Measurements from ENCODE around the gene CYP2A7. TPM values are rescaled to one million over a fixed set of nuclear protein-coding genes. Genes with fewer than 3 reads are reported as not detected.
"Not testable (repeated sequence)": the region's sequence is repeated elsewhere in the genome, so short reads cannot be mapped to it uniquely, and the experiment has no call there.

CYP2A7 gene
- total RNA-seq, 1 donor: not detected

DNA sequence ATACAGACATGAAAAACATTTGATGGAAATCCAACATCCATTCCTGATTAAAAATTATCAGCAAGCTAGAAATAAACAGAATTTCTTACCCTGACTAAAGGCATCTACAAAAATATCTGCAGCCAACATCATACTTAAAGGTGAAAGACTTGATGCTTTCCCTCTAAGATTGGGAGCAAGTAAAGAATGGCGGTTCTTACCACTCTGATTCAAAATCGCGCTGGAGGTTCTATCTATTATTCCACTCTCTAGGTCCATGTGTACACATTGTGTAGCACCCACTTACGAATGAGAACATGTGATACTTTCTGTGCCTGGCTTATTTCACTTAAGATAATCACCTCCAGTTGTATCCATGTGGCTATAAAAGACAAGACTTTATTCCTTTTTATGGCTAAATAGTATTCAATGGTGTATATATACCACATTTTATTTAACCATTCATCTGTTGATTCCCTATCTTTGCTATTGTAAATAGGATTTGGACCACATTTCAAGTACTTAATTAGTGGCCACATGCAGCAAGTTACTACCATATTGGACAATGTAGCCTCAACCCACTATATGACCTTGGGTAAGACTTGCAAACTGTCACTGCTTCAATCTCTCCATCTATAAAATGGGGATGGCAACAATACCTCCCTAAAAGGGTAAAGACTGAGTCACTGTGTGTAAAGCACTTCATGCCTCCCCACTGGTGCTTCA is 38.4 kb upstream of the CYP2A7 start:
- TF ChIP-seq, protein P1, sequence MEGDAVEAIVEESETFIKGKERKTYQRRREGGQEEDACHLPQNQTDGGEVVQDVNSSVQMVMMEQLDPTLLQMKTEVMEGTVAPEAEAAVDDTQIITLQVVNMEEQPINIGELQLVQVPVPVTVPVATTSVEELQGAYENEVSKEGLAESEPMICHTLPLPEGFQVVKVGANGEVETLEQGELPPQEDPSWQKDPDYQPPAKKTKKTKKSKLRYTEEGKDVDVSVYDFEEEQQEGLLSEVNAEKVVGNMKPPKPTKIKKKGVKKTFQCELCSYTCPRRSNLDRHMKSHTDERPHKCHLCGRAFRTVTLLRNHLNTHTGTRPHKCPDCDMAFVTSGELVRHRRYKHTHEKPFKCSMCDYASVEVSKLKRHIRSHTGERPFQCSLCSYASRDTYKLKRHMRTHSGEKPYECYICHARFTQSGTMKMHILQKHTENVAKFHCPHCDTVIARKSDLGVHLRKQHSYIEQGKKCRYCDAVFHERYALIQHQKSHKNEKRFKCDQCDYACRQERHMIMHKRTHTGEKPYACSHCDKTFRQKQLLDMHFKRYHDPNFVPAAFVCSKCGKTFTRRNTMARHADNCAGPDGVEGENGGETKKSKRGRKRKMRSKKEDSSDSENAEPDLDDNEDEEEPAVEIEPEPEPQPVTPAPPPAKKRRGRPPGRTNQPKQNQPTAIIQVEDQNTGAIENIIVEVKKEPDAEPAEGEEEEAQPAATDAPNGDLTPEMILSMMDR (IDR thresholded peaks at IDR 0.05; ENCODE audit: insufficient read depth, low read depth, low read length): no peak
- DNase-seq (ENCODE audit: low read depth): no peak
- no peak overlapping the region for H3K4me3 ChIP-seq (ENCODE audit: low read depth, low read length)

DNA sequence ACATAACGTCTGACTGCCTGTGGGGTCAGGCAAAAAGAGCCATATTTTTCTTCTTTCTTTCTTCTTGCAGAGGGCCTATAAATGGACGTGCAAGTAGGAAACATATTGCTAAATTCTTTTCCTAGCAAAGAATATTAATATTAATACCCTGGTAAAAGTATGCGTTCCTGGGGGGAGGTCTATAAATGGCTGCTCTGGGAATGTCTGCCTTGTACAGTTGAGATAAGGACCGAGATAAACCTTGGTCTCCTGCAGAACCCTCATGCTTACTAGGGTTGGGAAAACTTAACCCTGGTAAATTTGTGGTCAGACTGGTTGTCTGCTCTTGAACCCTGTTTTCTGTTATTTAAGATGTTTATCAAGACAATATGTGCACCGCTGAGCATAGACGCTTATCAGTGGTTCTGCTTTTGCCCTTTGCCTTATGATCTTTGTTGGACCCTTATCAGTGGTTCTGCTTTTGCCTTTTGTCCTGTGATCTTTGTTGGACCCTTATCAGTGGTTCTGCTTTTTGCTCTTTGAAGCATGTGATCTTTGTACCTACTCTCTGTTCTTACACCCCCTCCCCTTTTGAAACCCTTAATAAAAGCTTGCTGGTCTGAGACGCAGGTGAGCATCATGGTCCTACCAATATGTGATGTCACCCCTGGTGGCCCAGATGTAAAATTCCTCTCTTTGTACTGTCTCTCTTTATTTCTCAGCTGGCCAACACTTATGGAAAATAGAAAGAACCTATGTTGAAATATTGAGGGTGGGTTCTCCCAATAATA is 37.7 kb upstream of the CYP2A7 start:
- not testable (repeated sequence) for H3K4me3 ChIP-seq (ENCODE audit: low read depth, low read length); DNase-seq (ENCODE audit: low read depth)

DNA sequence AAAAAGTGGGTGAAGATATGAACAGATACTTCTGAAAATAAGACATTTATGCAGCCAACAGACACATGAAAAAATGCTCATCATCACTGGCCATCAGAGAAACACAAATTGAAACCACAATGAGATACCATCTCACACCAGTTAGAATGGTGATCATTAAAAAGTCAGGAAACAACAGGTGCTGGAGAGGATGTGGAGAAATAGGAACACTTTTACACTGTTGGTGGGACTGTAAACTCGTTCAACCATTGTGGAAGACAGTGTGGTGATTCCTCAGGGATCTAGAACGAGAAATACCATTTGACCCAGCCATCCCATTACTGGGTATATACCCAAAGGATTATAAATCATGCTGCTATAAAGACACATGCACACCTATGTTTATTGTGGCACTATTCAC is 36.3 kb upstream of the CYP2A7 start:
- DNase-seq (ENCODE audit: low read depth); H3K4me3 ChIP-seq (ENCODE audit: low read depth, low read length): not testable (repeated sequence)

DNA sequence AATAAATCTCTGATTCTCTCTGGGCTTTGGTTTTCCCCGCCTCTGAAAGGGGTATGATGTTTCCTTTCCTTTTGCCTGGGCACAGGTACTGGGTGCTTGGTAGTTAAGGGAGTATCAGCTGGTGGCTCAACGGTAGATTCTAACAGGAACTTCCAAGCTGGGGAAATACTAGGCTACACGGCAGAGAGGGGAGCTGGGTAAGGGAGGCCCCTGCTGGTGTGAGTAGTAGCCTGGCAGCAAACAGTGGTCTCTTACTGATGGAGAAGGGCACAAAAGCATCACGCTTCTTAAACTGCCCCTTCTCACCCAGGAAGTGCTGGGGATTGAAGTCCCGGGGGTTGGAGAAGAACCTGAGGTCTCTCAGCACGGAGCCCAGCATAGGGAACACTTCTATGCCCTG is 26.9 kb upstream of the CYP2A7 start:
- DNase-seq (ENCODE audit: low read depth): peak; percentile 69
- TF ChIP-seq, protein P1 (IDR thresholded peaks at IDR 0.05; ENCODE audit: insufficient read depth, low read depth, low read length): peak; percentile 68

DNA sequence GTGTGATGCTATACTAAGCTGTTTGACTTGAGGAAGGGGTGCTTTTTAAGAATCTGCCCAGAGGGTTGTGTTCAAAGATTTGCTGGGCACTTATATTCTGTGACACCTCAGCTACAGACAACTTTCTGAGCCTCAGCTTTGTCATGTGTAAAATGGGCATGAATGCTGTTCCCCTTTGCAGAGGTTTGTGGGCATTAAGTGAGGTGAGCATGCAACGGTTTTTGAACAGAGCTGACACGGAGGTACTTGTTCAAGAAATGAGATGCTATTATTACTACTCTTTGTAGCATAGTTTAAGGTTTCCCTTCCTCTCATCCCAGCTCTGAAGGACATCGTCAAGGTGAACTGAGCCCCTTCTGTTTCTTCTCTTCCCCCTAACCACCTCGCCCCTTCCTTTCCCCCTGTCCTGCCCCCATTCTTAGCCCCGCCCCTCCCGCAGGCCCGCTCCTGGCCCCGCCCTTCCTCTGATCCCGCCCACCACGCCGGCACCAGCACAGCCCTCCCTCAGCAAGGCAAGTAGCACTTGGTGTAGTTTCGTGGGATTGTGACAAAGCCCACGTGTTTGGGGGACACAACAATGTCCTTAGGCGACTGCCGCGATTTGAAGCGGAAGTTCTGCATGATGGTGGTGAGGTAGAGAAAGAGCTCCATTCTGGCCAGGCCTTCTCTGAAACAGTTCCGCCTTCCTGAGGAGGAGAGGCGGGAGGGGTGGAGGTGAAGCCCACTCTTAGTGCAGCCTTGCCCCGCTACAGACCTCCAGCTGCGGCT is 26.1 kb upstream of the CYP2A7 start:
- no peak for DNase-seq (ENCODE audit: low read depth)
- H3K4me3 ChIP-seq (ENCODE audit: low read depth, low read length): peak overlapping the region; percentile 29
- TF ChIP-seq, protein P1 (IDR thresholded peaks at IDR 0.05; ENCODE audit: insufficient read depth, low read depth, low read length): no peak

More for the DNA sequence above, 26.9 kb upstream of the CYP2A7 start:
- peak overlapping the region; percentile 29 for H3K4me3 ChIP-seq (ENCODE audit: low read depth, low read length)

DNA sequence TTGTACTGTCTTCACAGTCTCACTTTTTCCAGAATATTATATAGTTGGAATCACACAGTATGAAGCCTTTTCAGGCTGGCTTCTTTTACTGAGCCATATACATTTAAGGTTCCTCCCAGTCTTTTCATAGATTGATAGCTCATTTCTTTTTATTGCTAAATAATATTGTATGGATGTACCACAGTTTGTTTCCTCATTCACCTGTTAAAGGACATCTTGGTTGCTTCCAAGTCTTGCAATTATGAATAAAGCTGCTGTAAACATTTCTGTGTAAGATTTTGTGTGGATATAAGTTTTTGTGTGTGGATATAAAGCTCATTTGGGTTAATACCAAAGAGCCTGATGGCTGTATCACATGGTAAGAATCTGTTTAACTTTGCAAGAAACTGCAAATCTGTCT is 24.5 kb upstream of the CYP2A7 start:
- DNase-seq (ENCODE audit: low read depth): no peak
- TF ChIP-seq, protein P1 (IDR thresholded peaks at IDR 0.05; ENCODE audit: insufficient read depth, low read depth, low read length): no peak
- H3K4me3 ChIP-seq (ENCODE audit: low read depth, low read length): no peak overlapping the region

DNA sequence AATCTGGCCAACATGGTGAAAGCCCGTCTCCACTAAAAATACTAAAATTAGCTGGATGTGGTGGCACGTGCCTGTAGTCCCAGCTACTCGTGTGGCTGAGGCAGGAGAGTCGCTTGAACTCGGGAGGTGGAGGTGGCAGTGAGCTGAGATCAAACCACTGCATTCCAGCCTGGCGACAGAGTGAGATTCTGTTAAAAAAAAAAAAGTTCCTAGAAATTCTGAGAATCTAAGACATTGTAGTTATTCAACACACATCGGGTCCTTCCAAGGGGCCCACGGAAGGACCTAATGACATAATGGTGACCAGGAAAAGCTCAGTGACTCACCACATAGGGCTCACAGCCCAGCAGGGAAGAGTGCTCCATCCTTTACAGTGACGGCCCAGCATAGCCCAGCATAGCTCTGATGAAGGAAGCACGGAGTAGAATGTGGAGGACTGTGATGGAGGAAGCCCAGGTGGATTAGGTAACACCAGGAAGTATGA is 22.7 kb upstream of the CYP2A7 start:
- not testable (repeated sequence) for DNase-seq (ENCODE audit: low read depth); H3K4me3 ChIP-seq (ENCODE audit: low read depth, low read length)

DNA sequence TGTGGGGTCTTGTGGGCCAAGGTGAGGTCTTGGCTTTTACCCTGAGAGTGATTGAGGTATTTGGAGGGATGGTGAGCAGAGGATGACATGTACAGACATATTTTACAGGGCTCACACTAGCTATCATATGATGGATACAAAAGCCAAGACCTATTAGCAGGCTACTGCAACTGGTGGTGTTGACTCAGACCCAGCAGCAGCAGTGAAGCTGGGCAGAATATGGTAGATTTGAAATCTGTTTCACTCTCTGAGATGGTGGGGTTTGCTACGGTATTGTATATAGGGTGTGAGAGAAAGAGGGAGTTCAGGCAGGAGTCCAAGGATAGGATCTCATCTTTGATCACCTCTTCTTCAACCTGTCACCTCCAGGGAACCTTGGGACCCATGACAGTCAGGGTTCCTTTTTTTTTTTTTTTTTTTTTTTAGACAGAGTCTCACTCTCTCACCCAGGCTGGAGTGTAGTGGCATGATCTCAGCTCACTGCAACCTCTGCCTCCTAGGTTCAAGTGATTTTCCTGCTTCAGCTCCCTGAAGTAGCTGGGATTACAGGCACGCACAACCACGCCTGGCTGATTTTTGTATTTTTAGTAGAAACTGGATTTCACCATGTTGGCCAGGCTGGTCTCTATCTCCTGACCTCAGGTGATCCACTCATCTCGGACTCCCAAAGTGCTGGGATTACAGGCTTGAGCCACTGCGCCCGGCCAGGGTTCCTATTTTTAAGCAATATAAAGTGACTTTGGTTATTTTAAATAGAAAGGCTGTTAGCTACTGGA is 20.1 kb upstream of the CYP2A7 start:
- DNase-seq (ENCODE audit: low read depth); H3K4me3 ChIP-seq (ENCODE audit: low read depth, low read length): not testable (repeated sequence)

DNA sequence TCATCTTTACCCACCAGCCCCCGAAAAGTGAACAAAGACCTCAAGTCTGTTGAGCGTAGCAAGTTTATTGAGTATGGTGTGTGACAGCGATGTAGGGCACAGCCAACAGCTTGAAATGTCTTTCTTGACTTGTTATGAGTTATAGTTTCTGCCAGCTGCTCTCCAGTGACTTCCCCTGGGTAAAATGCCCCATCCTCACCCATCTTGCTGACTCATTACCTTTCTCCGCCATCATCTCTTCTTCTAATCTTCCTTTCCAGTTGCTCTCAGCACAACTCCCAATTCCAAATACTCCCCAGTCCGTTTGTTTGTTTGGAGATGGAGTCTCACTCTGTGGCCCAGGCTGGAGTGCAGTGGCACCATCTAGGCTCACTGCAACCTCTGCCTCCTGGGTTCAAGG is 18.5 kb upstream of the CYP2A7 start:
- not testable (repeated sequence) for DNase-seq (ENCODE audit: low read depth); H3K4me3 ChIP-seq (ENCODE audit: low read depth, low read length)

DNA sequence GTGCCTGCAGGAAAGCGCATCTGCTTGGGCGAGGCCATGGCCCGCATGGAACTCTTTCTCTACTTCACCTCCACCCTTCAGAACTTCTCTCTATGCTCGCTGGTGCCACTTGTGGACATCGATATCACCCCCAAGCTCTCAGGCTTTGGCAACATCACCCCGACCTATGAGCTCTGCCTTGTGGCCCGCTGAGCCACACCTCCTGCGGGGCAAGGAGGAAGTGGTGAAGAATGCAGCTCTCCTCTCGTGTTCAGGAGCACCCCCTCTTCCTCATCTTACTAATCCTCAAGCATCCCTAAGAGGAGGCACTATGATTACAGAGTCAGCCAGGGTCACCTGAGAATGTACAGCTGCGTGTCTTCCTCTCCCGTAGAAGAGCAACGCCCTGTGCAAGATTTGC is 17.9 kb upstream of the CYP2A7 start:
- DNase-seq (ENCODE audit: low read depth); H3K4me3 ChIP-seq (ENCODE audit: low read depth, low read length): not testable (repeated sequence)

DNA sequence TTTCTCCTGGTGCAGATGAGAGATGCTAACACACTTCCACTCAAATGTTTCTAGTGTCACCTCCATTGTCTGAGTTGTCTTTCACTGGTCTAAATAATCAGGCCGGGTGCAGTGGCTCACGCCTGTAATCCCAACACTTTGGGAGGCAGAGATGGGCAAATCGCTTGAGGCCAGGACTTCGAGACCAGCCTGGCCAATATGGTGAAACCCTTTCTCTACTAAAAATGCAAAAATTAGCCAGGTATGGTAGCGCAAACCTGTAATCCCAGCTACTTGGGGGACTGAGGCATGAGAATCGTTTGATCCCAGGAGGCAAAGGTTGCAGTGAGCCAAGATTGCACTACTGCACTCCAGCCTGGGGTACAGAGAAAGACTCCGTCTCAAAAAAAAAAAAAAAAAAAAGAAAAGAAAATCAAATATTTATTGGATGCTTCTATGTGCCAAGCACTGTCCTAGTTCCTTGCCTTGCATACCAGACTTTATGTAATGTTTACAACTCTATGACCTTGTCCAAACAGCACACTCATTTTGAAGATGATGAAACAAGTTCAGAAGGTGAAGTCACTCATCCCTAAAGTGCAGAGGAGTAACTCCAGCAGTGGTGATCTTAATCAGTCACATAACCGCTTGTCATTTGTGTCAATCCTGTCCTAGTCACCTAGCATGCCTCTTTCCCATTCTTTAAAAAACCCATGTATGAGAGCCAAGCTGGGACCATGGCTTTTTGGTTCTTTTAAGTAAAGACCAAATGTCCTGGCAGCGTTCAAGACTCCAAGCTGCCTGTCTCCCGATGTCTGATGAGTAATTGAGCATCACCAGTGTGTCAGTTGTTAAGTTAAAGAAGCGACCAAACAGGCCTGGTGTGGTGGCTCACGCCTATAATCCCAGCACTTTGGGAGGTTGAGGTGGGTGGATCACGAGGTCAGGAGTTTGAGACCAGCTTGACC is 15.1 kb upstream of the CYP2A7 start:
- not testable (repeated sequence) for H3K4me3 ChIP-seq (ENCODE audit: low read depth, low read length)
- peak; percentile 89 for DNase-seq (ENCODE audit: low read depth)

Data from fibroblast of villous mesenchyme (primary cell).